Endothelial cell of umbilical vein (primary cell): ENCODE results near the gene MCU. TPM values are rescaled to one million over a fixed set of nuclear protein-coding genes. Genes with fewer than 3 reads are reported as not detected.
A peak's percentile ranks its signal among the peaks of the same experiment; 100 is the strongest.

ENCODE experiments used
- BruUV-seq: library from RNA; stranded (reverse); fragments of 400-500 nt; replicated peaks from 2 replicates; lab custom pipeline; 2021; lab: Mats Ljungman, UMichigan
- CTCF ChIA-PET: fragments of 300-600, 350-600 bp; sonication (Branson Sonifier 250); formaldehyde crosslinking; loops from one replicate; lab custom pipeline; 2021; ENCODE audit warnings: antibody characterized with exemption, inconsistent platforms; lab: Charles Lee
- POLR2A ChIA-PET: fragments of 300-600, 350-600 bp; sonication (Branson Sonifier 250); formaldehyde crosslinking; loops from one replicate; lab custom pipeline; 2021; ENCODE audit warnings: antibody characterized with exemption, inconsistent platforms; lab: Charles Lee
- DNase-seq: peaks from one replicate; pipeline ENCODE4 v3.0.0-alpha.2; 2011; ENCODE audit warnings: low read depth, low spot score
- FAIRE-seq: peaks from 2 replicates; lab custom pipeline; 2011; peaks lifted over from hg19 to GRCh38; lab: Jason Lieb, UNC
- H2AFZ ChIP-seq: 2 replicates; pipeline ENCODE4 v1.6.0; 2012; ENCODE audit warnings: low read depth, low read length, control low read depth, inconsistent platforms
- H3K27ac ChIP-seq: 2 replicates; pipeline ENCODE4 v1.5.1; 2011; ENCODE audit warnings: low read depth, mild to moderate bottlenecking, control low read depth, low read length, moderate library complexity; ENCODE audit not compliant: insufficient read depth
- H3K27me3 ChIP-seq, 2 experiments: 2 replicates each; pipeline versions ENCODE4 v1.6.0 to v1.6.1; 2011; ENCODE audit warnings: low read length in 2 of 2, mixed read lengths in 1 of 2; ENCODE audit not compliant: control insufficient read depth in 2 of 2, insufficient read depth in 2 of 2
- H3K36me3 ChIP-seq, 2 experiments: 2 replicates in 1 of 2; 3 replicates in 1 of 2; pipeline ENCODE4 v1.5.1; 2011; ENCODE audit warnings: low read length in 2 of 2, mild to moderate bottlenecking in 1 of 2, moderate library complexity in 1 of 2; ENCODE audit not compliant: control insufficient read depth in 2 of 2, insufficient read depth in 2 of 2; ENCODE audit errors: extremely low read depth in 1 of 2
- H3K4me1 ChIP-seq: 3 replicates; pipeline ENCODE4 v1.5.1; 2011; ENCODE audit warnings: mild to moderate bottlenecking, low read length; ENCODE audit not compliant: control insufficient read depth, insufficient read depth; ENCODE audit errors: extremely low read depth
- H3K4me2 ChIP-seq: 2 replicates; pipeline ENCODE4 v1.6.1; 2011; ENCODE audit warnings: low read length, control low read depth, mixed read lengths; ENCODE audit not compliant: insufficient read depth
- H3K4me3 ChIP-seq, 3 experiments: fragments of 200-600 bp in 1 of 3; sonication (generic), shearing (Covaris generic) in 1 of 3; replicated peaks in 1 of 3; 2 replicates each; pipeline ENCODE4 v1.5.1; 2011 to 2016; ENCODE audit warnings: control low read depth in 3 of 3, low read length in 3 of 3, mild to moderate bottlenecking in 2 of 3, inconsistent platforms in 1 of 3, low read depth in 1 of 3, moderate library complexity in 1 of 3; ENCODE audit not compliant: insufficient read depth in 1 of 3
- H3K79me2 ChIP-seq: 2 replicates; pipeline ENCODE4 v1.6.0; 2012; ENCODE audit warnings: low read length, inconsistent platforms; ENCODE audit not compliant: control insufficient read depth, insufficient read depth
- H3K9ac ChIP-seq: replicated peaks from 2 replicates; pipeline ENCODE3; 2011; ENCODE audit warnings: low read length, control low read depth; ENCODE audit not compliant: insufficient read depth; ENCODE audit errors: extremely low read depth
- H3K9me1 ChIP-seq: replicated peaks from 3 replicates; pipeline ENCODE4 v1.6.0; 2011; ENCODE audit warnings: mild to moderate bottlenecking, low read length; ENCODE audit not compliant: control insufficient read depth, insufficient read depth; ENCODE audit errors: extremely low read depth
- H3K9me3 ChIP-seq: replicated peaks from 2 replicates; pipeline ENCODE4 v1.5.1; 2012; ENCODE audit warnings: low read length, inconsistent platforms; ENCODE audit not compliant: control insufficient read depth, insufficient read depth
- H4K20me1 ChIP-seq: replicated peaks from 2 replicates; pipeline ENCODE3; 2011; ENCODE audit warnings: mild to moderate bottlenecking, low read length; ENCODE audit not compliant: control insufficient read depth, insufficient read depth; ENCODE audit errors: extremely low read depth
- CTCF ChIP-seq, 2 donors: IDR thresholded peaks; 1 replicate in 1 of 2; 2 replicates in 1 of 2; pipeline ENCODE4 v1.5.1; 2011; ENCODE audit warnings: low read length in 2 of 2, mild to moderate bottlenecking in 2 of 2, moderate library complexity in 2 of 2, control low read depth in 1 of 2, inconsistent platforms in 1 of 2, low read depth in 1 of 2; ENCODE audit not compliant: insufficient read depth in 1 of 2; ENCODE audit errors: extremely low read depth in 1 of 2
- EZH2 ChIP-seq: IDR thresholded peaks from 2 replicates; pipeline ENCODE4 v1.6.1; 2012; ENCODE audit warnings: borderline replicate concordance, low read depth, mild to moderate bottlenecking, moderate library complexity, low read length, inconsistent platforms; ENCODE audit not compliant: severe bottlenecking
- FOS ChIP-seq: IDR thresholded peaks from 2 replicates; pipeline ENCODE4 v1.6.1; 2011; ENCODE audit warnings: mild to moderate bottlenecking, low read length, moderate library complexity, borderline replicate concordance; ENCODE audit not compliant: insufficient read depth
- GATA2 ChIP-seq: IDR thresholded peaks from 2 replicates; pipeline ENCODE4 v1.7.0; 2011; ENCODE audit warnings: low read depth, mild to moderate bottlenecking, moderate library complexity, mixed read lengths, low read length; ENCODE audit not compliant: insufficient read length, insufficient read depth
- JUN ChIP-seq: IDR thresholded peaks from 2 replicates; pipeline ENCODE4 v1.6.1; 2011; ENCODE audit warnings: borderline replicate concordance, low read depth; ENCODE audit not compliant: insufficient read length, insufficient read depth
- MAX ChIP-seq: IDR thresholded peaks from 2 replicates; pipeline ENCODE4 v1.6.1; 2011; ENCODE audit not compliant: insufficient read depth, insufficient read length
- MYC ChIP-seq: IDR thresholded peaks from one replicate; pipeline ENCODE4 v1.6.1; 2011; ENCODE audit warnings: mild to moderate bottlenecking, low read depth, low read length
- POLR2A ChIP-seq: IDR thresholded peaks from 2 replicates; pipeline ENCODE4 v1.6.1; 2012; ENCODE audit warnings: low read depth, mild to moderate bottlenecking, control low read depth, low read length
- POLR2AphosphoS5 ChIP-seq: IDR thresholded peaks from 2 replicates; pipeline ENCODE4 v1.6.1; 2012; ENCODE audit warnings: low read depth, mild to moderate bottlenecking, control low read depth, low read length, moderate library complexity; ENCODE audit not compliant: insufficient read depth
- dilution Hi-C: fragments of 300-500 bp; cut with MboI; formaldehyde crosslinking; loops from one replicate; pipeline ENCODE4 v1.15.0; 2019; ENCODE audit warnings: low sequenced_read_pairs; ENCODE audit not compliant: extremely low pct_ligation_motif_present
- intact Hi-C: fragments of 100-400 bp; cut with micrococcal nuclease; formaldehyde crosslinking; loops from one replicate; pipeline ENCODE4 v1.10.0; 2022
- polyA plus RNA-seq, 4 experiments: library from polyadenylated mRNA; depleted of rRNA in 3 of 4; stranded (reverse) in 3 of 4; unstranded in 1 of 4; fragments of >200 nt; gene quantifications; 2 replicates each; pipeline versions ENCODE4 v1.2.1 to v1.2.3, GENCODE V29; 2011 to 2012; ENCODE audit warnings: missing spikeins in 1 of 4
- total RNA-seq: library from RNA; stranded (reverse); gene quantifications from 2 replicates; pipeline ENCODE4 v1.2.3, GENCODE V29; 2021

Gene MCU
- total and polyA plus RNA-seq, 2 donors (not counting 3 experiments of a cell fraction or from before 2014, with no cell fraction given) = 25.2 to 37.2 TPM

- Histone ChIP-seq H3K4me1 (peaks cover 34% of the 10 kb centered on the region), H2AFZ (no peak overlapping the region), H3K9me3 (no peaks in the 10 kb centered on the region), H3K4me3 (no peak overlapping the region), H3K4me2 (peak overlapping the region; percentile 21), H3K27ac (peak overlapping the region; percentile 30), H3K27me3 (no peaks in the 10 kb centered on the region), H3K79me2 (peaks cover 3% of the 10 kb centered on the region), H4K20me1 (no peaks in the 10 kb centered on the region), H3K9me1 (peaks cover 3% of the 10 kb centered on the region), H3K36me3 (no peaks in the 10 kb centered on the region), H3K9ac (no peak overlapping the region)
- dilution Hi-C loops = no loop called here
- DNase-seq = peak; percentile 94
- intact Hi-C loops = loop anchor here (1.0 kb wide), 1 partner anchor 108 kb away; the partner anchor contains the start of gene MCU
- ChIA-PET POLR2A (interaction anchor here (1.0 kb wide), 1 partner anchor 295 kb away, joined by 3 read pairs; no protein-coding TSS in a partner anchor), CTCF (no interaction called here)
- no peak for TF ChIP-seq POLR2AphosphoS5
- TF ChIP-seq EZH2 = no peak
- TF ChIP-seq MYC = no peak
- TF ChIP-seq CTCF (IDR thresholded peaks at IDR 0.05; ENCODE audit: extremely low read depth in 1 of 2, insufficient read depth in 1 of 2, low read depth in 1 of 2, low read length in 2 of 2) = no peak
- peak; percentile 28 for TF ChIP-seq POLR2A
- TF ChIP-seq GATA2 = peak; percentile 32
- no peak for TF ChIP-seq MAX
- TF ChIP-seq JUN = no peak
- TF ChIP-seq FOS = no peak
- no TSS peak for BruUV-seq
- peak; percentile 77 for FAIRE-seq
These were observed 108.2 kb downstream of the MCU start for GRCh38 chr10:72800000-72800740.
